NCI-H146 treated with DMSO at 0.1 percent for 48 hours (cell line): ENCODE data around the gene IFNA4.
"Not testable (repeated sequence)": the region's sequence is repeated elsewhere in the genome, so short reads cannot be mapped to it uniquely, and the experiment has no call there.

Experiments
- DNase-seq: peaks from one replicate; lab custom pipeline; 2025; ENCODE audit not compliant: unreplicated experiment; lab: John Stamatoyannopoulos, UW

The IFNA4 gene

DNA sequence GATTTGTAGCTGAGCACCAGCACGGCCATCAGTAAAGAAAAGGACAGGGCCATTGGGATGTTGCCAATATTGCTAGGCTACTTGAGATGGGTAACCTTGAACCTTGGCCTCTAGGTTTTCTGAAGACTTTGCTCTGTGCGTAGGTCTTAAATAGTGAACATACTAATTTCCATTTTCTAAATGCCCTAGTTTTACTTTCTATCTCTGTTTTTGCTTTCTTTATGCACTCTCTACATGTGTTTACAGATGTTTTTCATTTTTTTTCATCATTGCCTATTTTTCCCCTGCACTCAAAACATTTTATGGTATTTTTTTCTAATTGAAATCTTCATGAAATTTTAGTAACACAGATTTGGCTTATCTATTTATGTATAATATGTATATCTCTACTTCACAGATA, 20.8 kb downstream of the IFNA4 start, which contains the start of gene IFNA21:
TSS of gene IFNA21 (minus strand) at position 101 of the 400 bp plus-strand sequence. CDS start at position 53, 48 bp downstream.
- not testable (repeated sequence) for DNase-seq

DNA sequence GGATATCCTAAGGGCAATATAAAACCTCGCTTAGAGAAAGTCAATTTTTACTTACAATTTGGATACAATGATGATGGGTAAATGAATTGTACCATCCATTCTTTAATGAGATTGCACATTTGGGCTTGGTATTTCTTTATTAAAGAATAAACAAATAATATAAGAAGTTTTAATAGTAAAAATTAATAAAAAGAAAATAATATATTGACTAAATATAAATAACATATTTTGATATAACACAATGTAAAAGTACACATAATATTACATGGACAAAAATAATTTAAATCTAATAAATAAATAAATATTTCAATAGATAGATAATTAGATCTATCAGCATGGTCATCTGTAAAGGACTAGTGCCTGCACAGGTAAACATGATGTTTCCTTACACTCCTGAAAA, 21.9 kb downstream of the IFNA4 start:
- DNase-seq, result no peak

DNA sequence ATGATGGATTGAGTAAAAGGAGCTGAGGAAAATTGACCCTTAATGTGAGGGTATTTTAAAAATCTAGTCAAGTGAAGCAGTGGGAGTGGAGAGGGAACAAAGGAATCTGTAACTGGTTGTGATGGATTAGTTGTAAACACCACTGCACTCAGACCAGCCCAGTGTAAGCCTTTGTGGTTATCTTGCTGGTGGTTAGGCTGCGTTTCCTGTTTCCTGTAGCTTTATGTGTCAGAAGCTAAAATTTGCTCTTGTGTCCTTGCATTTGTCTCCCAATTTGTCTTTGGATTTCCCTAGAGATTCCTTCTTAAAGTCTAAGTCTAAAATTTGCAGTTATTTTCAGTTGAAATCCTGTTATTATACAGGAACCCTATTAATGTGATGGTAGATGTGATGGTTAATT, 27.2 kb downstream of the IFNA4 start:
- DNase-seq, result no peak

DNA sequence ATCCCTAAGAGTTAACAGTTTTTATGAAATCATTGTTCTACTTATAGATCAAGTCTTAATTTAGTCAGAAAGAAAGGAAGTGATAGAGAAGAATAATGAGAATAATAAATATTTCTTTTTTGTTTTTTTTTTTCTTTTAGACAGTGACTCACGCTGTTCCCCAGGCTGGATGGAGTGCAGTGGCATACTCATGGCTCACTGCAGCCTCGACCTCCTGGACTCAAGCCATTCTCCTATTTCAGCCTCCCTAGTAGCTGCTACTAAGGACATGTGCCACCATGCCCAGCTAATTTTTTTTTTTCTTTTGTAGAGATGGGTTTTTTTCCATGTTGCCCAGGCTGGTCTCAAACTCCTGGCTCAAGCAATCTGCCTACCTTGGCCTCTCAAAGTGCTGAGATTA, 31.9 kb downstream of the IFNA4 start:
- no peak for DNase-seq

DNA sequence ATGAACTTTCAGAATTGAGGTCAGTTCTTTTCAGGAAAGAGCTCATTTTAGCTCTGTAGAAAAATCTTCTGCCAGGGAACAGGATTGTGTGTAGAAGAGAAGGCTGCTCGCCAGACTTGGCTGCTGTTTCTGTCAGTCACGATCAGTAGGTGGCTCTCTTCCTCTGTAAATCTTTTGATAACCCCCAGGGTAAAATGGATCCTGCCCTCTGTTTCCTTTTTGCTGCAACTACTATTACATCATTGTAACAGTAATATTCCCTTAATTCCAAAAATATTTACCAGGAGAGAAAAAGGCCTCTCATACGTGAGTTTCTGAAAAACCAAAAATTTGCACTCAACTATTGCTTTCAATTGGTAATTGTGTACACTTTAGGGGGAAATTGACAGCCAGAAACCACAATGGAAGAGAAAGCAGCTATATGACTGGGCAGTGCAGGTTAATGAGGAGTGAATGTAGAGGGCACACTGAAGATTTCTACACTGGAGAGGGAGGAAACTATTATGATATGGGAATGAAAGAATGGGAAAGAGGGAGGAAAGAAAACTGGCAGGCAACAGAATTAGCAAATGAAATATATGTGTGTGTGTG, 33.3 kb downstream of the IFNA4 start:
- DNase-seq, result no peak

DNA sequence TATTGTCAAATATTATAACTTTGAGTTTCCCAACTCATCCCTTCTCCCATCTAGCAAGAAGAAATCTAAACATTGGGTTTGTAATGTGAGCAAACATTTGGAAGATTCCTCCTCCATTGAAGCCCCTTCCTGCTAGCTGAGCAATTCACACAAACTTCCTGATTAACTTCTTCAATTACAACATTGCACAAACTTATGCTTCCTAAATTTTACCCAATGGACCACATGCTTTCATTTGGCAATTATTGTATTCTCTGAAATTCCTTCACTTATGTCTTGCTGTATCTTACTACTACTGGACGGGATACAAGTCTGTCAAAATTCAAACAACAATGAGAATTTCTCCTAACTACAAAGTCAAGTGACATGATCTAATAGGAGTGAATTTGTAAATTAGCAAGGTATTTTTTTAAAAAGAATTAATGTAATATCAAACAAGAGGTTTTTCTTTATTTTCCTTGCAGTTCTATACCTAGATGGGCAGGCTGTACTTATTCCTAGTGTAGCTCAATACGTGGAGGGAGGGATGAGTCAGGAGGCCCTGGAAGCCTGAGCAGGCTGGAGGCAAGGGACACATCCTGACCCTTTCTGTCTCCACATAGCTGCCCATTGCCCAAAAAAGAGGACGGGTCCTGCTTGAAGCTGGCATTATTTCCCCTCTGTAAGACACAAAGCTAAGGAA, 33.9 kb downstream of the IFNA4 start:
- no peak for DNase-seq

DNA sequence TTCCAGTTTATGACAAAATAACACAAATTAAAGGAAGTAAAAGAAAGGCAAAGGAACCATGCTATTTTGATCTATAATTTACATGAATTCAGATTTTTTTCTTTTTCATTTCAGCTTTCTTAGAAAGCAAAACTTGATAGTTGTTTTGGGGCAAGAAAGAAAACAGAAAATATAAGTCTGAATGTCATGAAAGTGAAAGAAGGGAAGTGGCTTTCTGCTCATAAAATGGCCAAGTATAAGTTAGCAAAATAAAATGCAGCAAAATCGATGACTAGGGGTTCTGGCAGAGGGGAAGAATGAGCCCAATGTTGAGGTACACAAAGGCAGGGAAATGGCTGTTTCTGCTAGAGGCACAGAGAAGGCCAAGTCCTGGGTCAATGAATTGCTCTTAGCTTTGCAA, 42.8 kb downstream of the IFNA4 start:
- DNase-seq, result no peak

DNA sequence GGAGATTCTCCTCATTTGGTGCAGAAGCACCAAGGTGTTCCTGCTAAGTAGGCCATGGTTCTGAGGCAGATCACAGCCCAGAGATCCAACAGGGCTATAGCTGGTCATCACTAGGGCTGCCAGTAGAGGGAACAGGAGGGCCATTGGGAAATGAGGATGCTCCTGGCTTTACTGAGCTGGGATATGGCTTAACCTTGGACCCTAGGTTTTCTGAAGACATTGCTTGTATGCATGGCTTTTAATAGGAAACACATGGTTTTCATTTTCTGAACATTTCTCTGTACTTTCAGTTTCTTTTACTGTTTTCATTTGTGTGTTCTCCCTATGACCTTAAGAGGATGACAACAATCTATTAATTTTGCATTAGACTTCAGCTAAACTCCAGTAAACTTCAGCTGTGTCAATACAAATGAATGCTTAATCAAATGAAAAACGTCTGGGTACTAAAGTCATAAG, 45.9 kb downstream of the IFNA4 start, which contains the start of gene IFNW1:
TSS of gene IFNW1 (minus strand) at position 406 of the 456 bp plus-strand sequence. CDS start at position 144, 262 bp downstream.
- no peak for DNase-seq

DNA sequence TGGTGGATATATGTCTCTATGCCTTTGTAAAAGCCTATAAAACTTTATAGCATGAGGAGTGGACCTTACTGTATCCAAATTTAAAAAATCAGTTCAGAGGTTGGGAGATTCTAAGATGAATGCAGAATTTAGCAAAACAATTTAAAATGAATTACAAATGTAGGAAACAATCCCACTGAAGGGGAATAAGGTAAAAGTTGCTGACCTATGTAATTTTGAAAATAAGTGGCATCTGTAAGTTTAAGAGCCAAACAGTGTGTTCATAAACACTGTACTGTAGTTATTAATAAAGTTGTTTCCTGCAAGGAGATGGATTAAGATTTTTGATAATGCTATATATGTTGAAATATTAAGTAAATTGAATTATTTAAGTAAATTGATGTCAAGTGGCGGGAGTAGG, 50.4 kb downstream of the IFNA4 start:
- DNase-seq, result no peak
